WTC11 (cell line): Measurements from ENCODE around the gene APOO. TPM values are rescaled to one million over a fixed set of nuclear protein-coding genes. Genes with fewer than 3 reads are reported as not detected.

Experiments used
- ATAC-seq: fragments of 200-7000 bp; cut with Tn5 transposase; 2 replicates; pipeline ENCODE4 v1.10.0; 2021; ENCODE audit warnings: mild to moderate bottlenecking, moderate library complexity
- CTCF ChIA-PET: fragments of 300-600 bp; sonication (Branson Sonifier 250); formaldehyde crosslinking; loops from one replicate; lab custom pipeline; 2021; ENCODE audit warnings: antibody characterized with exemption; lab: Charles Lee
- POLR2A ChIA-PET: fragments of 350-600 bp; sonication (Branson Sonifier 250); formaldehyde crosslinking; loops from one replicate; lab custom pipeline; 2021; ENCODE audit warnings: antibody characterized with exemption; lab: Charles Lee
- DNase-seq: peaks from one replicate; pipeline ENCODE4 v3.0.0; 2021; ENCODE audit warnings: low spot score
- H3K27ac Mint-ChIP-seq: 2 replicates; pipeline ENCODE4 v1.8.0; 2021; ENCODE audit warnings: mixed read lengths
- H3K27me3 Mint-ChIP-seq: 2 replicates; pipeline ENCODE4 v1.8.0; 2021; ENCODE audit warnings: low read depth, mild to moderate bottlenecking, moderate library complexity, mixed read lengths
- H3K36me3 Mint-ChIP-seq: 2 replicates; pipeline ENCODE4 v1.8.0; 2021; ENCODE audit warnings: mixed read lengths
- H3K4me1 Mint-ChIP-seq: 2 replicates; pipeline ENCODE4 v1.8.0; 2022; ENCODE audit warnings: mixed read lengths
- H3K4me3 Mint-ChIP-seq: 2 replicates; pipeline ENCODE4 v1.8.0; 2021; ENCODE audit warnings: mild to moderate bottlenecking, moderate library complexity, mixed read lengths
- H3K9me3 Mint-ChIP-seq: 2 replicates; pipeline ENCODE4 v1.8.0; 2021; ENCODE audit warnings: mixed read lengths
- ATF1 ChIP-seq: sonication (generic); formaldehyde crosslinking; IDR thresholded peaks from 2 replicates; pipeline ENCODE4 v1.8.1; 2023; ENCODE audit warnings: mild to moderate bottlenecking, moderate library complexity, missing genetic modification reagents
- ATF3 ChIP-seq: sonication (generic); formaldehyde crosslinking; conservative IDR thresholded peaks from 2 replicates; pipeline ENCODE4 v1.8.1; 2022; ENCODE audit warnings: mild to moderate bottlenecking, missing genetic modification reagents
- CDX4 ChIP-seq: fragments of 250-450 bp; sonication (Bioruptor Pico); IDR thresholded peaks from 2 replicates; pipeline ENCODE4 v1.9.0; 2021; ENCODE audit warnings: moderate library complexity, mild to moderate bottlenecking, inconsistent platforms, borderline replicate concordance
- EMX1 ChIP-seq: fragments of 250-450 bp; sonication (Bioruptor Pico); IDR thresholded peaks from 2 replicates; pipeline ENCODE4 v1.8.0; 2021; ENCODE audit warnings: mild to moderate bottlenecking
- FOXJ3 ChIP-seq: sonication (generic); formaldehyde crosslinking; IDR thresholded peaks from 2 replicates; pipeline ENCODE4 v1.9.0; 2021; ENCODE audit warnings: missing genetic modification reagents, mild to moderate bottlenecking, borderline replicate concordance
- FOXP1 ChIP-seq: sonication (generic); formaldehyde crosslinking; IDR thresholded peaks from 2 replicates; pipeline ENCODE4 v1.8.0; 2022; ENCODE audit warnings: missing genetic modification reagents, mild to moderate bottlenecking, moderate library complexity, borderline replicate concordance
- NFYB ChIP-seq: sonication (generic); formaldehyde crosslinking; conservative IDR thresholded peaks from 2 replicates; pipeline ENCODE4 v1.8.0; 2022; ENCODE audit warnings: low read depth, missing genetic modification reagents
- RELA ChIP-seq: sonication (generic); formaldehyde crosslinking; IDR thresholded peaks from 2 replicates; pipeline ENCODE4 v1.8.1; 2022; ENCODE audit warnings: missing genetic modification reagents, mild to moderate bottlenecking, borderline replicate concordance
- SP1 ChIP-seq: sonication (generic); formaldehyde crosslinking; conservative IDR thresholded peaks from 2 replicates; pipeline ENCODE4 v1.8.1; 2022; ENCODE audit warnings: missing genetic modification reagents
- TEAD1 ChIP-seq: sonication (generic); formaldehyde crosslinking; IDR thresholded peaks from 2 replicates; pipeline ENCODE4 v1.8.0; 2022; ENCODE audit warnings: mild to moderate bottlenecking, missing genetic modification reagents
- USF1 ChIP-seq: sonication (generic); formaldehyde crosslinking; IDR thresholded peaks from 2 replicates; pipeline ENCODE4 v1.8.0; 2022; ENCODE audit warnings: mild to moderate bottlenecking, missing genetic modification reagents
- ZBTB43 ChIP-seq: sonication (generic); formaldehyde crosslinking; IDR thresholded peaks from 2 replicates; pipeline ENCODE4 v1.8.1; 2023; ENCODE audit warnings: mild to moderate bottlenecking, missing genetic modification reagents
- ZNF317 ChIP-seq: sonication (generic); formaldehyde crosslinking; IDR thresholded peaks from 2 replicates; pipeline ENCODE4 v1.8.1; 2023; ENCODE audit warnings: low read depth, mild to moderate bottlenecking, moderate library complexity, missing genetic modification reagents, borderline replicate concordance
- ZNF671 ChIP-seq: fragments of 250-450 bp; sonication (Bioruptor Pico); IDR thresholded peaks from 2 replicates; pipeline ENCODE4 v1.8.0; 2021; ENCODE audit warnings: mild to moderate bottlenecking
- total RNA-seq: library from RNA; stranded (reverse); gene quantifications from 3 replicates; pipeline ENCODE4 v1.2.3, GENCODE V29; 2021
- TF ChIP-seq, protein P1 (sequence below): fragments of 250-450 bp; sonication (Bioruptor Pico); conservative IDR thresholded peaks from 2 replicates; pipeline ENCODE4 v1.9.0; 2021; ENCODE audit warnings: mild to moderate bottlenecking
- TF ChIP-seq, protein P2 (sequence below): sonication (generic); formaldehyde crosslinking; IDR thresholded peaks from 2 replicates; pipeline ENCODE4 v1.8.1; 2023; ENCODE audit warnings: mild to moderate bottlenecking, missing genetic modification reagents, moderate library complexity
- TF ChIP-seq, protein P3 (sequence below): sonication (generic); formaldehyde crosslinking; IDR thresholded peaks from 2 replicates; pipeline ENCODE4 v1.8.1; 2022; ENCODE audit warnings: low read depth, missing genetic modification reagents, borderline replicate concordance
- TF ChIP-seq, protein P4 (sequence below): sonication (generic); formaldehyde crosslinking; IDR thresholded peaks from 2 replicates; pipeline ENCODE4 v1.8.1; 2023; ENCODE audit warnings: mild to moderate bottlenecking, missing genetic modification reagents, moderate library complexity
- TF ChIP-seq, protein P5 (sequence below): fragments of 250-450 bp; sonication (Bioruptor Pico); IDR thresholded peaks from 2 replicates; pipeline ENCODE4 v1.9.0; 2021; ENCODE audit warnings: mild to moderate bottlenecking

Gene APOO
- total RNA-seq, 1 experiment from 2014 or later: 55.5 TPM

DNA sequence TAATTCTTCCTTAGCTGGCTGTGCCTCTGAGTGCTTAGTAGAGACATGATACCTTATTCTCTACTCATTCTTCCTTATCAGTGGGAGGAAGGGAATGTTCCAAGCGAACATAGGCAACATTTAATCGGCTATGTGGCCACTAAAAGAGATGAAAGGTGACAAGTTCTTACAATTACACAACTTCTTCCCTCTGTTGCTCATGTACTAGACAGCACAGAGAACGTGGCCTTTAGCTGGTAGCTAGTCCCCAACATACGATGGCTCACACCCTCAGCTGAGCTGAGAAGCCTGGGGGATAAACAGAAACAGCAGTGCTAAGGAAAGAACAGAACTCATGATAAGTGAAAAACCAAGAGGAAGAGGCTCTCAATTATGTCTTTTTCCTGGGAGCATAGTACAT lies 52.2 kb downstream of the APOO start:
- no peak for DNase-seq
- ChIA-PET POLR2A (no interaction called here), CTCF (no interaction called here)
- no peak overlapping the region for H3K27ac Mint-ChIP-seq
- no peak overlapping the region for H3K4me3 Mint-ChIP-seq
- TF ChIP-seq ATF3 (CRISPR knock-in tag) (no peak), TEAD1 (CRISPR knock-in tag) (no peak), ATF1 (CRISPR knock-in tag) (no peak), USF1 (CRISPR knock-in tag) (no peak), SP1 (CRISPR knock-in tag) (no peak), ZNF317 (no peak), RELA (CRISPR knock-in tag) (no peak), FOXP1 (no peak), EMX1 (CRISPR knock-in tag) (no peak)
- TF ChIP-seq, protein P1, sequence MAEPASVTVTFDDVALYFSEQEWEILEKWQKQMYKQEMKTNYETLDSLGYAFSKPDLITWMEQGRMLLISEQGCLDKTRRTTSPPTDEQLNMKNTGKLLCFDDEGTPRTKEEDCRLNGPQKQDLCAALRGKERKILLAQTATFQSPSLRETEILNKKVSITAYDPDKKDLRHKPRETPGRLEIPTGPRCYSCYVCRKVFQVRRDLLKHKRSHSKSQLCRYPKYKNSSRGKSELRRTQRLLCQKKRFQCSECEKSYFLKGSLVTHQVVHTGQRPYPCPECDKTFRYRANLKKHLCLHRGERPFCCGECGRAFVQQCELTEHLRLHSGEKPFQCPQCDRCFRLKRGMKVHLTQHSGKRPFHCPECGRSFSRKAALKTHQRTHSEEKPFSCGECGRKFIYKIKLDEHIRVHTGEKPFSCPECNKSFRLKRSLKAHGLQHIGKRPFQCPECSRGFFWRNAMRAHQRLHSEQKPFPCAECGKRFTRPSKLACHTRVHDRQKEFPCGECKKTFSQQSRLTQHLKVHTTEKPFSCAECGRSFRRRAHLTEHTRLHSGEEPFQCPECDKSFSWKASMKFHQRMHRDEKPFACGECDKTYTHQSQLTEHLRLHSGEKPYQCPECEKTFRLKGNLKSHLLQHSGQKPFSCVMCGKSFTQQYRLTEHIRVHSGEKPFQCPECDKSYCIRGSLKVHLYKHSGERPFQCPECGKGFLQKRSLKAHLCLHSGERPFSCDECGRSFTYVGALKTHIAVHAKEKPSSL (CRISPR knock-in tag): no peak
- TF ChIP-seq, protein P2, sequence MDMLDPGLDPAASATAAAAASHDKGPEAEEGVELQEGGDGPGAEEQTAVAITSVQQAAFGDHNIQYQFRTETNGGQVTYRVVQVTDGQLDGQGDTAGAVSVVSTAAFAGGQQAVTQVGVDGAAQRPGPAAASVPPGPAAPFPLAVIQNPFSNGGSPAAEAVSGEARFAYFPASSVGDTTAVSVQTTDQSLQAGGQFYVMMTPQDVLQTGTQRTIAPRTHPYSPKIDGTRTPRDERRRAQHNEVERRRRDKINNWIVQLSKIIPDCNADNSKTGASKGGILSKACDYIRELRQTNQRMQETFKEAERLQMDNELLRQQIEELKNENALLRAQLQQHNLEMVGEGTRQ: no peak
- TF ChIP-seq, protein P3, sequence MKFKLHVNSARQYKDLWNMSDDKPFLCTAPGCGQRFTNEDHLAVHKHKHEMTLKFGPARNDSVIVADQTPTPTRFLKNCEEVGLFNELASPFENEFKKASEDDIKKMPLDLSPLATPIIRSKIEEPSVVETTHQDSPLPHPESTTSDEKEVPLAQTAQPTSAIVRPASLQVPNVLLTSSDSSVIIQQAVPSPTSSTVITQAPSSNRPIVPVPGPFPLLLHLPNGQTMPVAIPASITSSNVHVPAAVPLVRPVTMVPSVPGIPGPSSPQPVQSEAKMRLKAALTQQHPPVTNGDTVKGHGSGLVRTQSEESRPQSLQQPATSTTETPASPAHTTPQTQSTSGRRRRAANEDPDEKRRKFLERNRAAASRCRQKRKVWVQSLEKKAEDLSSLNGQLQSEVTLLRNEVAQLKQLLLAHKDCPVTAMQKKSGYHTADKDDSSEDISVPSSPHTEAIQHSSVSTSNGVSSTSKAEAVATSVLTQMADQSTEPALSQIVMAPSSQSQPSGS (CRISPR knock-in tag): no peak
- H3K36me3 Mint-ChIP-seq: peaks cover 3% of the 10 kb centered on the region; the same call in 1 of the 2 replicates
- H3K4me1 Mint-ChIP-seq: no peaks in the 10 kb centered on the region
- H3K9me3 Mint-ChIP-seq: no peaks in the 10 kb centered on the region
- ATAC-seq: no peak
- H3K27me3 Mint-ChIP-seq: no peaks in the 10 kb centered on the region

GRCh38 chrX:23854945-23855344 lies 52.8 kb downstream of the APOO start:
- H3K9me3 Mint-ChIP-seq: no peaks in the 10 kb centered on the region
- POLR2A ChIA-PET: no interaction called here
- TF ChIP-seq NFYB (no peak), SP1 (CRISPR knock-in tag) (no peak), ZNF671 (CRISPR knock-in tag) (no peak), CDX4 (CRISPR knock-in tag) (no peak), ATF1 (CRISPR knock-in tag) (no peak), FOXJ3 (CRISPR knock-in tag) (no peak), ZBTB43 (CRISPR knock-in tag) (no peak)
- TF ChIP-seq, protein P4, sequence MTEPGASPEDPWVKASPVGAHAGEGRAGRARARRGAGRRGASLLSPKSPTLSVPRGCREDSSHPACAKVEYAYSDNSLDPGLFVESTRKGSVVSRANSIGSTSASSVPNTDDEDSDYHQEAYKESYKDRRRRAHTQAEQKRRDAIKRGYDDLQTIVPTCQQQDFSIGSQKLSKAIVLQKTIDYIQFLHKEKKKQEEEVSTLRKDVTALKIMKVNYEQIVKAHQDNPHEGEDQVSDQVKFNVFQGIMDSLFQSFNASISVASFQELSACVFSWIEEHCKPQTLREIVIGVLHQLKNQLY: no peak
- TF ChIP-seq, protein P5, sequence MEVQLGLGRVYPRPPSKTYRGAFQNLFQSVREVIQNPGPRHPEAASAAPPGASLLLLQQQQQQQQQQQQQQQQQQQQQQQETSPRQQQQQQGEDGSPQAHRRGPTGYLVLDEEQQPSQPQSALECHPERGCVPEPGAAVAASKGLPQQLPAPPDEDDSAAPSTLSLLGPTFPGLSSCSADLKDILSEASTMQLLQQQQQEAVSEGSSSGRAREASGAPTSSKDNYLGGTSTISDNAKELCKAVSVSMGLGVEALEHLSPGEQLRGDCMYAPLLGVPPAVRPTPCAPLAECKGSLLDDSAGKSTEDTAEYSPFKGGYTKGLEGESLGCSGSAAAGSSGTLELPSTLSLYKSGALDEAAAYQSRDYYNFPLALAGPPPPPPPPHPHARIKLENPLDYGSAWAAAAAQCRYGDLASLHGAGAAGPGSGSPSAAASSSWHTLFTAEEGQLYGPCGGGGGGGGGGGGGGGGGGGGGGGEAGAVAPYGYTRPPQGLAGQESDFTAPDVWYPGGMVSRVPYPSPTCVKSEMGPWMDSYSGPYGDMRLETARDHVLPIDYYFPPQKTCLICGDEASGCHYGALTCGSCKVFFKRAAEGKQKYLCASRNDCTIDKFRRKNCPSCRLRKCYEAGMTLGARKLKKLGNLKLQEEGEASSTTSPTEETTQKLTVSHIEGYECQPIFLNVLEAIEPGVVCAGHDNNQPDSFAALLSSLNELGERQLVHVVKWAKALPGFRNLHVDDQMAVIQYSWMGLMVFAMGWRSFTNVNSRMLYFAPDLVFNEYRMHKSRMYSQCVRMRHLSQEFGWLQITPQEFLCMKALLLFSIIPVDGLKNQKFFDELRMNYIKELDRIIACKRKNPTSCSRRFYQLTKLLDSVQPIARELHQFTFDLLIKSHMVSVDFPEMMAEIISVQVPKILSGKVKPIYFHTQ (CRISPR knock-in tag): no peak
- TF ChIP-seq, all 79 proteins: peak for 0
- DNase-seq (no peak), ATAC-seq (no peak)
- Mint-ChIP-seq H3K27ac (no peak overlapping the region), H3K4me3 (no peak overlapping the region), H3K4me1 (no peaks in the 10 kb centered on the region), H3K27me3 (no peaks in the 10 kb centered on the region), H3K36me3 (peaks cover 5% of the 10 kb centered on the region; the same call in 1 of the 2 replicates)
- CTCF ChIA-PET: interaction anchor here (1.2 kb wide), 1 partner anchor 47 kb away, joined by 3 read pairs; no protein-coding TSS in a partner anchor
